Mesodermal cell (in vitro differentiated cells): ENCODE results near the gene LIPG.

Experiments
- H3K27ac ChIP-seq: 2 replicates; pipeline ENCODE4 v1.7.0; 2013; ENCODE audit warnings: mild to moderate bottlenecking, low read depth, low read length, moderate library complexity; ENCODE audit not compliant: severe bottlenecking
- H3K36me3 ChIP-seq: 2 replicates; pipeline ENCODE4 v1.7.1; 2013; ENCODE audit warnings: mild to moderate bottlenecking, low read length, moderate library complexity; ENCODE audit not compliant: control insufficient read depth, insufficient read depth
- H3K4me1 ChIP-seq: one replicate; pipeline ENCODE4 v1.7.1; 2013; ENCODE audit warnings: mild to moderate bottlenecking, low read length; ENCODE audit not compliant: insufficient read depth, control insufficient read depth, poor library complexity, severe bottlenecking
- H3K4me3 ChIP-seq: 2 replicates; pipeline ENCODE4 v1.7.0; 2013; ENCODE audit warnings: low read length, control low read depth, mild to moderate bottlenecking; ENCODE audit not compliant: insufficient read depth, poor library complexity, severe bottlenecking; ENCODE audit errors: extremely low read depth
- H3K9me3 ChIP-seq: 2 replicates; pipeline ENCODE4 v1.7.1; 2013; ENCODE audit warnings: mild to moderate bottlenecking, low read length, moderate library complexity; ENCODE audit not compliant: control insufficient read depth
- WGBS, 2 experiments: methylation state at CpG; one replicate each; pipeline ENCODE4 v1.1.5; 2013; ENCODE audit warnings: missing lambda C conversion rate in 2 of 2; ENCODE audit not compliant: insufficient coverage in 2 of 2; 5-methylcytosine and 5-hydroxymethylcytosine counted together

Gene LIPG

GRCh38 chr18:49588971-49589370 is 27.1 kb downstream of the LIPG start:
- WGBS, 2 experiments: 95 to 97% methylated on average over 7 to 8 of the region's 12 CpGs
- Histone ChIP-seq H3K36me3 (peaks cover 92% of the 10 kb centered on the region), H3K27ac (no peak overlapping the region), H3K4me3 (no peak overlapping the region), H3K9me3 (no peaks in the 10 kb centered on the region), H3K4me1 (no peaks in the 10 kb centered on the region)

GRCh38 chr18:49590608-49591007 is 28.8 kb downstream of the LIPG start:
- H3K4me1 ChIP-seq: no peaks in the 10 kb centered on the region
- WGBS, 2 experiments: 92 to 98% methylated on average over 9 to 10 of the region's 10 CpGs
- no peaks in the 10 kb centered on the region for H3K9me3 ChIP-seq
- H3K27ac ChIP-seq: peak overlapping the region; percentile 29
- no peak overlapping the region for H3K4me3 ChIP-seq
- peaks cover 76% of the 10 kb centered on the region for H3K36me3 ChIP-seq

GRCh38 chr18:49591271-49591670 is 29.4 kb downstream of the LIPG start:
- H3K4me1 ChIP-seq: no peaks in the 10 kb centered on the region

GRCh38 chr18:49591775-49592174 is 29.9 kb downstream of the LIPG start:
- Histone ChIP-seq H3K4me3 (no peak overlapping the region), H3K9me3 (no peaks in the 10 kb centered on the region), H3K36me3 (peaks cover 65% of the 10 kb centered on the region), H3K4me1 (no peaks in the 10 kb centered on the region), H3K27ac (no peak overlapping the region)
- 91 to 100% methylated on average over 2 to 3 of the region's 4 CpGs for WGBS, 2 experiments

More at GRCh38 chr18:49591271-49591670, 29.4 kb downstream of the LIPG start:
- H3K27ac ChIP-seq: no peak overlapping the region
- H3K4me3 ChIP-seq: no peak overlapping the region
- 86% methylated on average over 2 of the region's 3 CpGs; no CpG with 5 or more reads in 1 of the 2 experiments for WGBS, 2 experiments
- H3K36me3 ChIP-seq: peaks cover 70% of the 10 kb centered on the region
- H3K9me3 ChIP-seq: no peaks in the 10 kb centered on the region

- Histone ChIP-seq H3K9me3 (peaks cover 3% of the 10 kb centered on the region), H3K4me1 (no peaks in the 10 kb centered on the region), H3K27ac (peak overlapping the region; percentile 10), H3K4me3 (no peak overlapping the region), H3K36me3 (peaks cover 16% of the 10 kb centered on the region)
- WGBS, 2 experiments: 71 to 90% methylated on average over 2 of the region's 3 CpGs
Observed at GRCh38 chr18:49596687-49597086, 34.8 kb downstream of the LIPG start.

- Histone ChIP-seq H3K4me3 (no peak overlapping the region), H3K9me3 (peaks cover 3% of the 10 kb centered on the region), H3K4me1 (no peaks in the 10 kb centered on the region), H3K27ac (peak overlapping the region; percentile 10), H3K36me3 (peaks cover 10% of the 10 kb centered on the region)
- WGBS, 2 experiments: 90 to 92% methylated on average over 3 to 6 of the region's 8 CpGs
Observed at GRCh38 chr18:49597157-49597931, 35.5 kb downstream of the LIPG start.

GRCh38 chr18:49601211-49601610 is 39.4 kb downstream of the LIPG start:
- whole genome bisulfite sequencing, 2 experiments: 89 to 100% methylated on average over 3 of the region's 4 CpGs
- Histone ChIP-seq H3K4me3 (no peak overlapping the region), H3K4me1 (no peaks in the 10 kb centered on the region), H3K36me3 (peaks cover 8% of the 10 kb centered on the region), H3K27ac (no peak overlapping the region), H3K9me3 (peaks cover 14% of the 10 kb centered on the region)

- no peak overlapping the region for H3K27ac ChIP-seq
- H3K4me1 ChIP-seq: peaks cover 7% of the 10 kb centered on the region
- no peak overlapping the region for H3K4me3 ChIP-seq
- peaks cover 8% of the 10 kb centered on the region for H3K36me3 ChIP-seq
- 91 to 96% methylated on average over 1 to 4 of the region's 4 CpGs for WGBS, 2 experiments
- peaks cover 15% of the 10 kb centered on the region for H3K9me3 ChIP-seq
Observed at GRCh38 chr18:49608366-49609255, 46.8 kb downstream of the LIPG start.

GRCh38 chr18:49609256-49610021 is 47.6 kb downstream of the LIPG start:
- H3K4me3 ChIP-seq: no peak overlapping the region
- H3K9me3 ChIP-seq: peaks cover 15% of the 10 kb centered on the region
- WGBS, 2 experiments: 100% methylated on average over 1 to 2 of the region's 3 CpGs
- H3K4me1 ChIP-seq: peaks cover 13% of the 10 kb centered on the region
- H3K36me3 ChIP-seq: peaks cover 8% of the 10 kb centered on the region
- no peak overlapping the region for H3K27ac ChIP-seq

- no peak overlapping the region for H3K4me3 ChIP-seq
- 92 to 100% methylated on average over 2 to 3 of the region's 3 CpGs for WGBS, 2 experiments
- H3K4me1 ChIP-seq: peaks cover 13% of the 10 kb centered on the region
- H3K9me3 ChIP-seq: peaks cover 15% of the 10 kb centered on the region
- H3K36me3 ChIP-seq: peaks cover 7% of the 10 kb centered on the region
- no peak overlapping the region for H3K27ac ChIP-seq
Observed at GRCh38 chr18:49610022-49610445, 48.2 kb downstream of the LIPG start.
